Astrocyte (in vitro differentiated cells and primary cell): ENCODE results near the gene TMEM116.

ENCODE experiments used
- EZH2 ChIP-seq: IDR thresholded peaks from 2 replicates; pipeline ENCODE4 v1.6.1; 2012; ENCODE audit warnings: mild to moderate bottlenecking, low read length, inconsistent platforms; ENCODE audit not compliant: insufficient read depth
- TF ChIP-seq, protein P1 (sequence below): IDR thresholded peaks from 2 replicates; pipeline ENCODE4 v1.5.1; 2011; ENCODE audit warnings: low read depth, mild to moderate bottlenecking, inconsistent platforms, low read length, moderate library complexity; ENCODE audit not compliant: insufficient read depth

DNA sequence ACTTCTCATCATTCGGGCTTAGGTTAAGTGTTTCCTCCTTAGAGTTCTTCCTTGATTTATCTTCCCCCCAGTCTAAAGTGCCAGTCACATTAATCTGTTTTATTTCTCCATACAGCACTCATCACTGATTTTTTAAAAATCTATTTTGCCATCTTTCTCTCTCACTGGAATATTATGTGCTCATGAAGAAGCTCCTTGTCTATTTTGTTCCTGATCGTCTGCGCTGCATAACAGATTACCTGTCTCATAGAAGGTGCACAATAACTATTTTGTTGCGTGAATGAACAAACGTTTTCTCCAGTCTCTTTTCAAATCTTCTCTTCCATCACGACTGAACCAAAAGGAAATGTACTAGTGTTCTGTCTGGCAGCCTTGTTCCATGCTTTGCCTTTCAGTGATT, 3.0 kb upstream of the TMEM116 start:
- TF ChIP-seq, protein P1, sequence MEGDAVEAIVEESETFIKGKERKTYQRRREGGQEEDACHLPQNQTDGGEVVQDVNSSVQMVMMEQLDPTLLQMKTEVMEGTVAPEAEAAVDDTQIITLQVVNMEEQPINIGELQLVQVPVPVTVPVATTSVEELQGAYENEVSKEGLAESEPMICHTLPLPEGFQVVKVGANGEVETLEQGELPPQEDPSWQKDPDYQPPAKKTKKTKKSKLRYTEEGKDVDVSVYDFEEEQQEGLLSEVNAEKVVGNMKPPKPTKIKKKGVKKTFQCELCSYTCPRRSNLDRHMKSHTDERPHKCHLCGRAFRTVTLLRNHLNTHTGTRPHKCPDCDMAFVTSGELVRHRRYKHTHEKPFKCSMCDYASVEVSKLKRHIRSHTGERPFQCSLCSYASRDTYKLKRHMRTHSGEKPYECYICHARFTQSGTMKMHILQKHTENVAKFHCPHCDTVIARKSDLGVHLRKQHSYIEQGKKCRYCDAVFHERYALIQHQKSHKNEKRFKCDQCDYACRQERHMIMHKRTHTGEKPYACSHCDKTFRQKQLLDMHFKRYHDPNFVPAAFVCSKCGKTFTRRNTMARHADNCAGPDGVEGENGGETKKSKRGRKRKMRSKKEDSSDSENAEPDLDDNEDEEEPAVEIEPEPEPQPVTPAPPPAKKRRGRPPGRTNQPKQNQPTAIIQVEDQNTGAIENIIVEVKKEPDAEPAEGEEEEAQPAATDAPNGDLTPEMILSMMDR, result no peak
- TF ChIP-seq EZH2, result no peak
